Spleen (tissue), 7 donors: ENCODE measurements around the gene TLE1.

Source experiments
- POLR2A ChIP-seq, 3 donors: fragments of 450-650 bp; IDR thresholded peaks; one replicate each; pipeline ENCODE4 v1.5.1; 2017; ENCODE audit warnings: antibody characterized with exemption in 3 of 3, mild to moderate bottlenecking in 1 of 3
- POLR2AphosphoS5 ChIP-seq, 3 donors: sonication (generic); formaldehyde crosslinking; IDR thresholded peaks; one replicate each; pipeline ENCODE4 v1.5.1; 2017; ENCODE audit warnings: antibody characterized with exemption in 3 of 3
- TF ChIP-seq, protein P1 (sequence below), 11 experiments: fragments of 200-600 bp in 7 of 11; fragments of 450-650 bp in 4 of 11; sonication (generic) in 4 of 11; IDR thresholded peaks in 8 of 11; conservative IDR thresholded peaks in 3 of 11; 1 replicate in 7 of 11; 2 replicates in 4 of 11; pipeline versions ENCODE4 v1.4.0 to v1.8.0; 2016 to 2021; ENCODE audit warnings: antibody characterized with exemption in 11 of 11, inconsistent platforms in 4 of 11, mild to moderate bottlenecking in 1 of 11
- donor health status: DM: no; HTN: no; CAD: no; lungs with moderate emphysema.
- donor health status: DM: no; HTN: no; CAD: no.
- donor health status: DM: no; HTN: no; CAD: no.

DNA sequence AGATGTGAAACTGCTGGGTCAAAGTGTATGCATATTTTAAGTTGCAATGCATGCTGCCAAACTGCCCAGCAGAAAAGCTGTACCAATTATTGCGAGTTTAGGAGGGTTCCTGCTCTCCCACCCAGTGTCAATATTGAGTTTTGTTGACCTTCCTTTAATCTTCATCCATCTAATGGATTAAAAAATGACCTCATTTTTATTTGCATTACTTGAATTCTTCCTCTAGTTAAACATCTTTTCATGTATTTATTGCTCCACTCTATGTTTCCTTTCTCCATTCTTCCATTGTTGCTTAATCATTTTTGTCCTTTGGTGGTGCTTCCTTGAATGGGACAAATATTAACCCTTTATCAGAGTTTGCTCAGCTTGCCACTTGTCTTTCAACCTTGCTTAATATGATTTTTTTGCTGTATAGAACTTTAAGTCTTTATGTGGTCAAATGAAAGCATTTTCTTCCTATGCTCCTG lies 32.4 kb downstream of the TLE1 start:
- TF ChIP-seq, protein P1, sequence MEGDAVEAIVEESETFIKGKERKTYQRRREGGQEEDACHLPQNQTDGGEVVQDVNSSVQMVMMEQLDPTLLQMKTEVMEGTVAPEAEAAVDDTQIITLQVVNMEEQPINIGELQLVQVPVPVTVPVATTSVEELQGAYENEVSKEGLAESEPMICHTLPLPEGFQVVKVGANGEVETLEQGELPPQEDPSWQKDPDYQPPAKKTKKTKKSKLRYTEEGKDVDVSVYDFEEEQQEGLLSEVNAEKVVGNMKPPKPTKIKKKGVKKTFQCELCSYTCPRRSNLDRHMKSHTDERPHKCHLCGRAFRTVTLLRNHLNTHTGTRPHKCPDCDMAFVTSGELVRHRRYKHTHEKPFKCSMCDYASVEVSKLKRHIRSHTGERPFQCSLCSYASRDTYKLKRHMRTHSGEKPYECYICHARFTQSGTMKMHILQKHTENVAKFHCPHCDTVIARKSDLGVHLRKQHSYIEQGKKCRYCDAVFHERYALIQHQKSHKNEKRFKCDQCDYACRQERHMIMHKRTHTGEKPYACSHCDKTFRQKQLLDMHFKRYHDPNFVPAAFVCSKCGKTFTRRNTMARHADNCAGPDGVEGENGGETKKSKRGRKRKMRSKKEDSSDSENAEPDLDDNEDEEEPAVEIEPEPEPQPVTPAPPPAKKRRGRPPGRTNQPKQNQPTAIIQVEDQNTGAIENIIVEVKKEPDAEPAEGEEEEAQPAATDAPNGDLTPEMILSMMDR (IDR thresholded peaks at IDR 0.05 in 8 of 11, conservative IDR thresholded peaks at IDR 0.05 in 3 of 11) = no peak
- TF ChIP-seq POLR2A (IDR thresholded peaks at IDR 0.05) (no peak), POLR2AphosphoS5 (IDR thresholded peaks at IDR 0.05) (no peak)
